HG02642 (cell line): ENCODE measurements around the gene MEPCE.
A peak's percentile ranks its signal among the peaks of the same experiment; 100 is the strongest.

ENCODE experiments used
- ATAC-seq: cut with Tn5 transposase; IDR thresholded peaks from one replicate; pipeline ENCODE4 v1.9.1; 2021; ENCODE audit warnings: mild to moderate bottlenecking; ENCODE audit not compliant: unreplicated experiment, poor library complexity

The MEPCE gene

DNA sequence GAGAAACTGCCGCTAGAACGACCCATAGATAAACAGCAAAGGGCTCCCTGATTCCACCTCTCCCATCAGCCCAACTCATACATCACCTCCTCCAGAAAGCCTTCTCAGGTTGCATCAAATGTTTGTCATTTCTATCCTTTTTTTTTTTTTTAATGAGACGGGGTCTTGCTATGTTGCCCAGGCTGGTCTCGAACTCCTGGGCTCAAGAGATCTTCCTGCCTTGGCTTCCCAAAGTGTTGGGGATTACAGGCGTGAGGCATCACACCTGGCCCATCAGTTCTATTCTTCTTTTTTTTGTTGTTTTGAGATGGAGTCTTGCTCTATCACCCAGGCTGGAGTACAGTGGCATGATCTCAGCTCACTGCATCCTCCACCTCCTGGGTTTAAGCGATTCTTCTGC lies 27.4 kb downstream of the MEPCE start:
- ATAC-seq, result no peak

DNA sequence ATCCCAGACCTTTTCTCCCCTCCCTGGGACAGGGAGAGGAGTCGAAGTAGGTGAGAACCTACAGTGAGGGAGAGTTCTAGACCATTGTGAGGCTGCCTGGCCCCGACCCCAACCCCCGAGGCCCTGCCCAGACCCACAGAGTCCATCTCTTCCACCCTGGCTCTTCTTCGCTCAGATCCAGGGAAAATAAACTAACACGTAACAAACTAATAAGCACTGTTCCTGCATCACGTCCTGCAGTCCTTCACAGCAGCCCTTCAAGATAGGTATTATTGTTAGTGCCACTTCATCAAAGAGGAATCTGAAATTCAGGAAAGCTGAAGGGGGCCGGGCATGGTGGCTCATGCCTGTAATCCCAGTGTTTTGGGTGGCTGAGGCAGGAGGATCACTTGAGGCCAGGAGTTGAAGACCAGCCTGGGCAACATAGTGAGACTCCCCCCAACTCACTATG lies 34.6 kb downstream of the MEPCE start, which contains the start of gene SPACDR:
TSS of gene SPACDR (minus strand) at position 51 of the 451 bp plus-strand sequence. CDS start 235 bp downstream, outside the sequence.
- no peak for ATAC-seq

DNA sequence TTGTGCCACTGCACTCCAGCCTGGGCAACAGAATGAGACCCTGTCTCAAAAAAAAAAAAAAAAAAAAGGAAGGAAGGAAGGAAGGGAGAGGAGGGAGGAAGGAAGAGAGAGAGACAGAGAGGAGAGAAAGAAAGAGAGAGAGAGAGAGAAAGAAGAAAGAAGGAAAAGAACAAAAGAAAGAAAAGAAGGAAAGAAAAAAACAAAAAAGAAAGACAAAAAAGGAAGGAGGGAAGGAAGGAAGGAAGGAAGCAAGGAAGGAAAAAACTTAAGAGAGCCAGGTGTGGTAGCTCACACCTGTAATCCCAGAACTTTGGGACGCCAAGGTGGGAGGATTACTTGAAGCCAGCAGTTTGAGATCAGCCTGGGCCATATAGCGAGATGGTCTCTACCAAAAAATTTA lies 35.2 kb downstream of the MEPCE start:
- no peak for ATAC-seq

DNA sequence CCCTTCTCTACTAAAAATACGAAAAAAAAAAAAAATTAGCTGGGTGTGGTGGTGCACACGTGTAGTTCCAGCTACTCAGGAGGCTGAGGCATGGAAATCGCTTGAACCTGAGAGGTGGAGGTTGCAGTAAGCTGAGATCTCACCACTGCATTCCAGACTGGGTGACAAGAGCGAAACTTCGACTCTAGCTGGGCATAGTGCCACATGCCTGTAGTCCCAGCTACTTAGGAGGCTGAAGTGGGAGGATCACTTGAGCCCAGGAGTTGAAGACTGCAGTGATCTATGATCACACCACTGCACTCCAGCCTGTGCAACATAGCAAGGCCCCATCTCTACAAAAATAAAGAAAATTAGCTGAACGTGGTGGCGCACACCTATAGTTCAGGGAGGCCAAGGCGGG lies 35.7 kb downstream of the MEPCE start:
- no peak for ATAC-seq

DNA sequence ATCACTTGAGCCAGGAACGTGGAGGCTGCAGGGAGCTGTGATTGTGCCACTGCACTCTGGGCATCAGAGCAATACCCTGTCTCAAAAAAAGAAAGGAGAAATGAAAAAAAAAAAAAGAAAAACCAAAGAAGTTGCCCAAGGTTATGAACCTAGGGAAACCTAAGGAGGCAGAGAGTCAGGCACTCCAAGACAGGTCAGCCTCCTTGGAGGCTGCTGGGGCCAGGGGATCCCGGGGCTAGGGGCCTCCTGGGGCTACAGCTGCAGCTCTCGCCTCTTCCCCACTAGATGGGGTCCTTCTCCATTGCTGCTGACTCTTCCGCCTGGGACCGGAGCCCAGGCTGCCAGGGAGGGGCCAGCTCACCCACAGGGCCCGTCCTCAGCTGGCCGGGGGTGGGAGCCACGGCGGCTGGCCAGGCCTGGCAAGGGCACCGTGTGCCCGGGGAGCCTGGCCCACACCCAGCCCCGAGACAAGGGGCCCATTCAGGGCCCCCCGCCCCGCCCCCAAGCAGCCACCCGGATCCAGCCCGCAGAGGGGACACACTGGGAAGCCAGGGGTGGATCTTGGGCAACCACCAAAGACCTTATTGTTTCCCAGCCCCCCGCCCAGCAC lies 36.2 kb downstream of the MEPCE start:
- no peak for ATAC-seq

DNA sequence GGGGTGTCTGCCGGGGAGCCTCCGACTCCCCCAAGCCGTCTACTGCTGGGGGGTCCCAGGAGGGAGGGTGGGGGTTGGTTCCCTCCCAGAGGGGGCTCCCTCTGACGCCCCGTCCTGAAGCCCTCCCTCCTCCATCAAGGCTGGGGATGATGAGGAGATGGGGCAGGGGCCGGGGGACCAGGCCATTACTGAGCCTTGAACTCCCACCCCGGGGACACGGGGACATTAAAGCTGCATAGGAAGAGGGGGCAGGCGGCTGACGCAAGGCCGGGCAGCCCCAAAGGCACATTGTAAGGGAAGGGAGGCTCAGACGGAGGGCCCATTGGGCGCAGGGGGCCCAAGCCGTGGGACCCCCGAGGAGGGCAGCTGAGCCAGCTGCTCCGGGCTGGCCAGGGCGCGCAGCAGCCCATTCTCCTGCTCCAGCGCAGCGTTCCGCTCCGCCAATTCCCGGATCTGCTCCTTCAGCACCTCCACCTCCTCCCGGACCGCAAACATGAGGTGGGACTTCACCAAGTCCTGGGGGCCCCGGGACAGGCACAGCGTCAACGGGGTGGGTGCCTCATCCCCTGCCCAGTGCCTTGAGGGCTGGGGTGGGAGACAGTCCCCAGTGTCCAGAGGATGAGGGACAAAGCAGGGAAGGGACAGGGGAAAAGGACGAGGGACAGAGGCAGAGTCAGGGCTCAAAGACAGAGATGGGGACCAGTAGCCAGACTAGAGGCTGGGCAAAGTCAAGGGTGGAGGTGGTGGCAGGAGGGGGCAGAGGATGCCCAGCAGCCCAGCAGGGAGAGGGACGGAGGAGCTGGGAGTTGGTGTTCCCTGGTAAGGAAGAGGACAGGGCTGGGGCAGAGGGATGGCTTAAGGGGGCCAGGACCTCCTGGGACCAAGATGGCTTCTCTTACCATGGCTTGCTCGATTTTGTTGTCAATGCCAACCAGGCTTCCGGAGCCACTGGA lies 37.3 kb downstream of the MEPCE start:
- no peak for ATAC-seq

DNA sequence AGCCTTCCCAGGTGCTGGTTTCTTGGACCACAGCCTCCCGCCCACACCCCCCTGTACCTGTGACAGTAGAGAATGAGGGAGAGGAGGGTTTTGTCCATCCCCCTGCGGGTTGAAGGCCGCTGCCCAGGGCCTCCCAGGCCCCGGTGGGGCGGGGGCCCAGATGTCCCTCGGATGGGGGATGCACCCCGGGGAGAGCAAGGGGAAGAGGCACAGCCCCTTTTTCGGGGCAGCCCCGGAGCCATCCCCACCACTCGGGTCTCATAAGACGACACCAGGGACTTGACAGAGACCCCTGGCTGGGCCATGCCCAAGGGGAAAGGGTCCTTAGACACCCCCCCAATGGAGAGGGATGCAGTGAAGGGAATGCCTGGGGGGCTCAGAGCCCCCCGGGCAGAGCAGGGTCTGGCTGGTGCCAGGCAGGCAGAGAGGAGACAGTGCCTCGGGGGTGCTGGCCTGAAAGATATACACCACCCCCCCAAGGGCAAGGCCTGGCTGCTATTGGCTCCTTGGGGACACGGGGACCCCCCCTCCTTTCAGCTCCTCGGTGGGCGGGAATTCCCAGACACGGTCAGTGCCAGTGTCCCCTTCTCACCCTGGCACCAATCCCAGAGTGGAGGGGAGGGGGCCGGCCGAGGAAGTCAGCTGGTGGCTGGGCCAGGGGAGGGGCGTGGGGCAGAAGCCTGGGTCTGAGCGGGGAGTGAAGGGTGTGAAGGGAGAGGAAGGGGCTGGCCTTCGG lies 38.2 kb downstream of the MEPCE start:
- no peak for ATAC-seq

DNA sequence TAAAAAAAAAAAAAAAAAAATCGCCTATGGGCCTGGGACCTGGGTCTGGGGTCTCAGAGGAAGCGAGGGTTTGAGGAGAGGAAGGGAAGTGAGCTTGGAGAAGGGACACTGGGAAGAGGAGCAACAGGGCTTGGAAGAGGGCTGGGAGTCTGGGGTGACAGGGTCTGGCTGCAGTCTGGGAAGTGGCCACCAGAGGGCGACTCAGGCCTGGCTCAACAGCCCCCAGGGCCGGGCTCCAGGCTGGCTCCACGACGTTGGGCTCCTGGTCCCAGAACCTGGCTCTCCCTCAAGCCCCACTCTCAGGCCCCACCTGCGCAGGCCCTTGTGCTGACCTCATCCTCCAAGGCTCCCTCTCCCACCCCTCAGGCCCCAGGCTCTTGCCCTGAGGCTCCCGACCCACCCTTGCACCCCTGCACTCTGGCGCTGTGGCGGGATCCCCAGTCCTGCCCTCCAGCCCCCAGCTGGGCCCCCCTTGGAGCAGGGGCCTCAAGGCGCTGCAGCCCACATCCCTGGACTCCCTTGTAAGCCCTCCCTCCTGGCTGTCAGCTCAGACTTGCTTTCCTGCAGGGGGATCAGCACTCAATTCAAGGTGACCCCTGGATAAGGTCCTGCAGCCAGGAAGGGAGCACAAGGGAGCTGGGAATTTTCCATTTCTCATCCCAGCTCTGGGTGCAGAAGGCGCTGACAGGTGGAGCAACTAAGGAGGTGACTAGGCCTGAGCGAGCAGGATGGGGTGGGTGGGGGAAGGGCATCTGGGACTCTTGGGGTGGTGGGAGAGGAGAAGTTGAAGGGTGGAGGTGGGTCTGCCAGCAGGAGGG lies 39.8 kb downstream of the MEPCE start:
- ATAC-seq, result peak; percentile 52

DNA sequence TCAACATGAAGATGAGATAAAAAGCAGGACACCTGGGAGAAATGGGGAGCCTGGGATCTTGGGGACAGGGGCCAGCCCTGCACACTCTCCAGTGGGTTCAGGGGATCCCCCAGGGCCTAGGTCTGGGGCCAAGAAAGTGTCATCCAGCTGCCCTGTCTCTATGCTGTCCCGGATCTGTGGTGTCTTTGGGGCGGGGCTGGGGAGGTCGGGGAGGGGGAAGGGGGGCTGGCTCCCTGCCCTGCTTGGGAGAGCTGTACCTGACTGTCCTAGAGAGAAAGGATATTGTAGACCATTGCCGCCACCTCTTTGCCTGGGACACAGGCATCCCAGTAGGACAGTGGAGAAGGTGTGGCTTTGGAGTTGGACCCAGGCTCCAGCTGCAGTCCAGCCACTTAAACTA lies 41.4 kb downstream of the MEPCE start:
- no peak for ATAC-seq

DNA sequence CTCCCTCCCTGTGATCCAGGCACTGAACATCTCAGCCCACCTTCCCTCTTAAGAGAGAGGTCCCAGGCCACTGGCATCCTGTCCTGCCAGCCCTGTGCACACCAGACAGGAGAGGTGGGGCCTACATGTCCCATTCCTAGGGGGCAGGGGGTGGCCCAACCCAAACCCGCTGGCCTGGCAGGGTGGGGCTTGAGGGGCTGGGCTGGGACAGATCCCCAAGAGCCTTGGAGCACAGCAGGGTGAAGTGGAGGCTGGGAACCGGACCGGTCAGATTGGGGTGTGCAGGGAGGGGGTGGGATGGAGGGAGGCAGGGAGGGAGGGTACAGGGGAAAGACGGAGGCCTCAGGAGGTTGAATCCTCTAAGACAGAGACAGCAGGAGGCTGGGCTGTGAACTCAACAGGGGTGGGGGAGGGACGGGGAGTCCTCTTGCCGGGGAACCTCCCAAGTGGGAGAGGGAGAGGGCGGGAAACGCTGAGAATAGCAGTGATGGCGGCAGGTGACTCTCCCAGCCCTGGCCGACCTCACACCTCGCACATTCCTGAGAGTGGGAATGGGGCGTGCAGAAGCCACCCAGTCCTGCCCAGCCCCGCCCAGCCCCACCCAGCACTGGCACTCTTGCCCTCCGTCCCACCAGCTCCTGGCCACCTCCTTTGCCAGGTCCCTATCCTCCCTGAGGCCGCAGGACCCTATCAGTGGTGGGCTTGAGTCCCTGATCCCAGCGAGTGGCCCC lies 42.7 kb downstream of the MEPCE start:
- ATAC-seq, result no peak

DNA sequence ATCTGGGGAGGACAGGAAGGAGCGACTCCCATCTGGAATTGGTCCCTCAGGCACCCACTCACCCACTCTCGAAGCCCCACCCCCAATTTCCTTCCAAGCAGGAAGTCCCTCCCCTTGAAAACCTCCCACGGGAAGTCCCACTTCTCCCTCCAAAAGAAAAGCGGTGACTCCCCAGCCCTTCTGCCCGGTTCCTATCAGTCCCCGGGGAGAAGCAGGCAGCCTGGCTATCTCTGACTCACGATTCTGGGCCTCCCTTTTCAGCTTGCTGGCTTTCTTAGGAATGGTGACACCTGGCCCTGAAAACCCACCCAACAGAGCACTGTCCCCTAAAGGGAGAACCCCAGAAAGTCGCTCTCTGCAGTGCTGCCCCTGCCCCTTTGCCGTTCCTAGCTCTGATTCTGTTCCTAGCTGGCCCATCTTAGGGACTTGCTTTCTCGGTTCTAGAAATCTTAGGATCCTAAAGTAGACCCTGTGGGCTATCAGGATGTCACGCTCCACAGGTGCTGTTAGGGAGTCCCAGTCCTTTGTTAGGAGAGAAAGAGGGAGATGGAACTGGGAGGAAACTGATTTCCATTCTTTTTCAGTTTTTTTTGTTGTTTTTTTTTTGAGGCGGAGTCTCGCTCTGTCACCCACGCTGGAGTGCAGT lies 43.3 kb downstream of the MEPCE start:
- no peak for ATAC-seq

DNA sequence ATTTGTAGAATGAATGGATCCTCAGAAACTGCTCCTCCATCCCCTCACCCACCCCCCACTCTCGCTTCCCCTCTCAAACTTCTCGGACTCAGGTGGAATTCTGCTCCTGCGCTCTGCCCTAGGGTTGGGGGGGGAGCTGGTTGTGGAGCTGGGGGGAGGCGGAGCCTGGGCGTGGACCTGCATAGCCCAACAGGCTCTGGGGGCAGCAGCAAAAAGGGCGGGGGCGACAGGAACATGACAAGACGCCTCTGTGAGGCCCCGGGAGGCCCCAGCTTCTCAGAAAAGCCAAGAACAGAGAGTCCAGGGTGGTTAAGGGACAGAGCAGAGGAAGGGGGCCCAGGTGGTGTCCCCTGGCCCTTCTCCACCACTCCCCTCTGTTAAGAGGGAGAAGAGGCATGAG lies 45.9 kb downstream of the MEPCE start:
- ATAC-seq, result no peak

DNA sequence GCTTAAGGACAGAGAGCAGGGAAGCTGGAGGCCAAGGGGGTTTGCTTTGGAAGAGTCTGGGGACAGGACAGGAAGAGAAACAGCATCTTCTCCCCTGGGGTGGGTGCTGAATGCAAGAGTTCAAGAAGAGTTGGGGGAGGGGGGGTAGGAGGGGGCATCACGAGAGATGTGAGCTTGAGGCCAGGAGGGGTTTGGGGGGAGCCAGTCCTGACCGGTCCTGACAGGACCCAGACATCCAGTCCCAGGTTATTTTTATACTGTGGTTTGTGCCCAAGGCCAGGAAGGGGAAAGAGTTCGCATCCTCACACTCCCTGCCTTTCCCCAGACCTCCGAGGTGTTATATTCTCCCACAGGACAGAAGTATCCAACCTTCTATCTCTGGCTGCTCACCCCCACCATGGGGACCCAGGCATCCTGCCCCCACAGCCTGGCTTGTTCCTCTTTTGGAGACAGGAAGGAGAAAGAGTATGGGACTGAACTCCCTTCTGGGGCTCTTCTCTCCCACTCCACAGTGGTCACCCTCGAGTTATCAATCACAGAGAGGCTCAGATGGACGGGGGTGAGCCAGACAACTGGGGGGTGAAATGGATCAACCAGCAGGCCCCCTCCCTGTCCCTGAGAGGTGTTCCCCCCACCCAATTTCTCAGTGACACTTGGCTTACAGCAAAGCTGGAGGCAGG lies 46.6 kb downstream of the MEPCE start:
- no peak for ATAC-seq

DNA sequence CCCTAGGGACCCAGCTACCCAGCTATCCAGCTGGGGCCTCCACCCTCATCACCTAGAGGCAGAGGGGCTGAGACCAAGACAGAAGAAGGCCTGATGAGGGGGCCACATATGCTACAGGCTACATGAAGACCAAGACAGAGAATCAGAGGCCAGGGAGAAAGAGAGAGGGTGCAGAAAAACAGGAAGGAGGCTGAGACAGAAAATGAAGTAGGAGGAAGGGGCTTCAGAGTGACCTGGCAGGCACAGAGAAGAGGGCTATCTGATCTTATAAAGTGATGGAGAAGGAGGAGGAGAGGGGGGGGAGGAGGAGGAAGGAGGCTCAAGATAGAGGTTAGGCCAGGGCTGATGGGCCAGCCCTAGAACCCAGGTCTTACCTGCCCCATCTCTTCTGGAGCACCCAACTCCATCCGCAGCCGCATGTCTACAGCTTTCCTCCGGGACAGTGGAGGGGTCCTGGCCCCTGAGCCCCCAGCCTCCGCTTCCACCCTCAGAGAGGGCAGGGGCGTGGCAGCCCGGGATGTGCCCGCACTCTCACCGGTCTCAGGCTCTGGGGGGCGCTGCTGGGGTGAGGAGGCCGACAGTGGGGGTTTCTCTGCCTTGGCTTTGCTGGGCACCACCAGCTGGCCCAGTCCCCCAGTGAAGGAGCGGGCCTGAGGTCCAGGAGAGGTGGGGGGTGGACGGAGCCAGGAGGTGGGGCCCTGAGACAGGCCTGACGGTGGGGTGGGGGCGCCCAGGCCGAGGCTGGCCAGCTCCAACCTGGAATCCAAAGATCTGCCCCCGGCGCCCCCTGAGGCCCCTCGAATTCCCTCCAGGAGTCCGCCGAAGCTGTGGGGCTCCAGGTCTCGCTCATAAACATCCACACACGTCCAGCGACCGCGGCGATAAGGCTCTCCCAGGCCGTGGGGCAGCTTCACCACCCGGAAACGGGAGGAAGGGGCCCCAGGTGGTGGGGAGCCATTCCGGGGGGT lies 47.6 kb downstream of the MEPCE start:
- ATAC-seq, result no peak

DNA sequence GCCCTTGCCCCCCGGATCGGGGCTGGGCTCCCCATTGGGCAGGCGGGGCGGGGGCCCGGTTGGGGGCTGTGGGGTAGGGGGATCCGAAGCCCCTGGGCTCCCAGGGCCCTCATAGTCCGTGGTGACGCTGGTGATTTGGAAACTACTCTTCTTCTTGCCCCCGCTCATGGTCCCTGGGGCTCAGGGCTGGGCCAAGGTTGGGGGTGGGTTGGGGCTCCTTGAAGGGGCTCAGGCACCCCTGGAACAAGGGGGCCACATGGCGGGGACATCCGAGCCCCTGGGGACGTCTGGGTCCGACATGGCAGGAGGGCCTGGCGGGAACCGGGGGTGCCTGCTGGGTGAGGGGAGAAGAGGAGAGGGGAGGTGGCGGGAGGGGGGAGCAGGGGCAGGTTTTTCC lies 48.2 kb downstream of the MEPCE start:
- no peak for ATAC-seq

DNA sequence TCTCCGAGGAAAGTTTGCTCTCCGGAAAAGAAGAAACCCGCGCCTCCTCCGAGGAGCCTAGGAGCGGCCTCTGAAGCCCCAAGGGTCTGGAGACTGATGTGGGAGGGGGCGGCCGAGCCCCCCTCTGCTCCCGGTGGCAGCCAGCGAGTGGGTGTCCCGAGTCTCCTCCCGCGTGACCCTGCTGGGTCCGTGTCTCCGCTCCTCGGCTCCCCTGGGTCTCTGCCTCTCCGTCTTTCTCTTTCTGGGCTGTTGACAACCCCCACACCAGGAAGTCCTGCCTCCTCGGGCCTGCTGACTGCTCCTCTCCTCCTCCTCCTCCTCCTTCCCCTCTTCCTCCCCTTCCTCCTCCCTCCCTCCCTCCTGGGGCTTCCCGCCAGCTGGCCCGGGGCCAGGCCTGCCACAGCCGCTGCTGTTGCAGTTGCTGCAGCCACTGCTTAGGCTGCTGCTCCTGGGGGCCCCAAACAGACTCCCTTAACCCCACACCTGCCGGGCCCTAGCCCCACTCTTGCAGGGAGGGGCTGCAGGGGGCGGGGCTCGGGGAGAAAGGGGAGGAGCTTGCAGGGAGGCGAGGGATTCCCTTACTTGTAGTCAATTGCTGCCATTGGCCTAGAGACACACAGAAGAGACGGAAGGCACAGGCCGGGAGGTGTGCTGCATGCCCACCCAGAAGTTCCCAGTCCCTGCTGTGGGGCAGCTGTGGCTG lies 49.5 kb downstream of the MEPCE start, which contains the start of gene TSC22D4:
TSS of gene TSC22D4 (minus strand) at position 257 of the 703 bp plus-strand sequence. CDS start 1,176 bp downstream, outside the sequence.
- peak; percentile 63 for ATAC-seq
